VCaP (cell line): ENCODE measurements around the gene ISCA2.

ENCODE experiments used
- H3K27ac ChIP-seq: fragments of 450-650 bp; 2 replicates; pipeline ENCODE4 v1.5.1; 2017
- CTCF ChIP-seq: fragments of 450-650 bp; conservative IDR thresholded peaks from 2 replicates; pipeline ENCODE4 v1.5.1; 2017; ENCODE audit warnings: mild to moderate bottlenecking, moderate library complexity

Gene ISCA2

GRCh38 chr14:74474376-74474775 lies 19.2 kb upstream of the ISCA2 start:
- H3K27ac ChIP-seq: no peak overlapping the region

GRCh38 chr14:74475678-74476077 lies 17.9 kb upstream of the ISCA2 start:
- TF ChIP-seq CTCF: no peak
- no peak overlapping the region for H3K27ac ChIP-seq

More at GRCh38 chr14:74474376-74474775, 19.2 kb upstream of the ISCA2 start:
- TF ChIP-seq CTCF: no peak

GRCh38 chr14:74476107-74476506 lies 17.5 kb upstream of the ISCA2 start:
- H3K27ac ChIP-seq: no peak overlapping the region

GRCh38 chr14:74476607-74477006 lies 17.0 kb upstream of the ISCA2 start:
- TF ChIP-seq CTCF: no peak
- H3K27ac ChIP-seq: no peak overlapping the region

More at GRCh38 chr14:74476107-74476506, 17.5 kb upstream of the ISCA2 start:
- no peak for TF ChIP-seq CTCF

GRCh38 chr14:74478996-74479635 lies 14.4 kb upstream of the ISCA2 start:
- no peak overlapping the region for H3K27ac ChIP-seq
- TF ChIP-seq CTCF: peak; percentile 93

- H3K27ac ChIP-seq: no peak overlapping the region
- TF ChIP-seq CTCF: no peak
Measured at GRCh38 chr14:74480046-74480445, 13.5 kb upstream of the ISCA2 start.

GRCh38 chr14:74482571-74482970 lies 11.0 kb upstream of the ISCA2 start:
- no peak overlapping the region for H3K27ac ChIP-seq
- TF ChIP-seq CTCF: no peak
